ENCODE measurements around the gene SLC38A9.

SLC38A9 gene

GRCh38 chr5:55577353-55578060 lies 134.6 kb downstream of the SLC38A9 start:
- DNase-seq, result no peak

GRCh38 chr5:55576661-55577060 lies 135.5 kb downstream of the SLC38A9 start:
- no peak for DNase-seq
